Stimulated activated naive CD4-positive, alpha-beta T cell treated with Interleukin-2 at 50 U/mL for 16 hours (primary cell): Measurements from ENCODE around the gene PELI3.
"Not testable (repeated sequence)": the region's sequence is repeated elsewhere in the genome, so short reads cannot be mapped to it uniquely, and the experiment has no call there.

ENCODE experiments used
- DNase-seq: peaks from one replicate; lab custom pipeline; 2025; lab: John Stamatoyannopoulos, UW

Gene PELI3

GRCh38 chr11:66447012-66447411, 19.7 kb upstream of the PELI3 start:
- no peak for DNase-seq

- DNase-seq: no peak
Measured at GRCh38 chr11:66448523-66448922, 18.2 kb upstream of the PELI3 start.

GRCh38 chr11:66450560-66450959, 16.1 kb upstream of the PELI3 start:
- no peak for DNase-seq

- no peak for DNase-seq
Measured at GRCh38 chr11:66451663-66452062, 15.0 kb upstream of the PELI3 start.

GRCh38 chr11:66454247-66454646, 12.5 kb upstream of the PELI3 start:
- no peak for DNase-seq

- DNase-seq: no peak
Measured at GRCh38 chr11:66454828-66455227, 11.9 kb upstream of the PELI3 start.

GRCh38 chr11:66457826-66458225, 8.9 kb upstream of the PELI3 start:
- no peak for DNase-seq

- no peak for DNase-seq
Measured at GRCh38 chr11:66459138-66459778, 7.4 kb upstream of the PELI3 start.

- no peak for DNase-seq
Measured at GRCh38 chr11:66462010-66462409, 4.7 kb upstream of the PELI3 start.

GRCh38 chr11:66462911-66463310, 3.8 kb upstream of the PELI3 start:
- no peak for DNase-seq

GRCh38 chr11:66464116-66464515, 2.6 kb upstream of the PELI3 start:
- not testable (repeated sequence) for DNase-seq

- DNase-seq: no peak
Measured at GRCh38 chr11:66464916-66465315, 1.8 kb upstream of the PELI3 start.

GRCh38 chr11:66465373-66466224, 1.1 kb upstream of the PELI3 start:
- DNase-seq: no peak

- DNase-seq: peak; percentile 64
Measured at GRCh38 chr11:66467034-66467659, 442 bp downstream of the PELI3 start.

- no peak for DNase-seq
Measured at GRCh38 chr11:66467756-66468155, 1.1 kb downstream of the PELI3 start.

- DNase-seq: no peak
Measured at GRCh38 chr11:66468691-66469090, 2.0 kb downstream of the PELI3 start.

GRCh38 chr11:66469441-66469840, 2.7 kb downstream of the PELI3 start:
- no peak for DNase-seq

- no peak for DNase-seq
Measured at GRCh38 chr11:66470015-66470414, 3.3 kb downstream of the PELI3 start.

GRCh38 chr11:66471142-66471541, 4.4 kb downstream of the PELI3 start:
- no peak for DNase-seq

GRCh38 chr11:66472054-66472453, 5.3 kb downstream of the PELI3 start:
- no peak for DNase-seq

- no peak for DNase-seq
Measured at GRCh38 chr11:66473167-66473566, 6.5 kb downstream of the PELI3 start.

- no peak for DNase-seq
Measured at GRCh38 chr11:66473608-66474515, 7.2 kb downstream of the PELI3 start.
